Parathyroid adenoma (tissue), 2 donors: Measurements from ENCODE around the gene PSMC2.

ENCODE experiments used
- H2AFZ ChIP-seq: fragments of 300-600 bp; sonication (generic); one replicate; pipeline ENCODE4 v1.7.0; 2017; ENCODE audit warnings: antibody characterized with exemption, mild to moderate bottlenecking
- H3K27ac ChIP-seq: fragments of 300-600 bp; sonication (generic); one replicate; pipeline ENCODE4 v1.7.0; 2017
- H3K27me3 ChIP-seq: fragments of 300-600 bp; sonication (generic); one replicate; pipeline ENCODE4 v1.7.0; 2017; ENCODE audit warnings: low read length; ENCODE audit not compliant: control insufficient read depth, insufficient read depth
- H3K36me3 ChIP-seq: fragments of 300-600 bp; sonication (generic); one replicate; pipeline ENCODE4 v1.7.0; 2017; ENCODE audit warnings: low read length; ENCODE audit not compliant: control insufficient read depth, insufficient read depth
- H3K4me1 ChIP-seq: fragments of 300-600 bp; sonication (generic); one replicate; pipeline ENCODE4 v1.7.0; 2017; ENCODE audit warnings: control low read depth
- H3K4me2 ChIP-seq: fragments of 300-600 bp; sonication (generic); one replicate; pipeline ENCODE4 v1.7.0; 2017; ENCODE audit warnings: low read length
- H3K4me3 ChIP-seq: fragments of 300-600 bp; sonication (generic); one replicate; pipeline ENCODE4 v1.7.0; 2017; ENCODE audit warnings: low read depth, low read length
- H3K79me2 ChIP-seq: fragments of 300-600 bp; sonication (generic); one replicate; pipeline ENCODE4 v1.7.0; 2017; ENCODE audit warnings: control low read depth
- H3K9ac ChIP-seq: fragments of 300-600 bp; sonication (generic); one replicate; pipeline ENCODE4 v1.7.0; 2017; ENCODE audit warnings: mild to moderate bottlenecking
- H3K9me3 ChIP-seq: fragments of 300-600 bp; sonication (generic); one replicate; pipeline ENCODE4 v1.7.0; 2017; ENCODE audit warnings: low read length; ENCODE audit not compliant: control insufficient read depth
- TF ChIP-seq, protein P1 (sequence below): fragments of 300-600 bp; sonication (generic); IDR thresholded peaks from one replicate; pipeline ENCODE4 v1.7.0; 2017; ENCODE audit warnings: antibody characterized with exemption, mild to moderate bottlenecking
- donor health status: primary hyperparathyroidism.

PSMC2 gene

DNA sequence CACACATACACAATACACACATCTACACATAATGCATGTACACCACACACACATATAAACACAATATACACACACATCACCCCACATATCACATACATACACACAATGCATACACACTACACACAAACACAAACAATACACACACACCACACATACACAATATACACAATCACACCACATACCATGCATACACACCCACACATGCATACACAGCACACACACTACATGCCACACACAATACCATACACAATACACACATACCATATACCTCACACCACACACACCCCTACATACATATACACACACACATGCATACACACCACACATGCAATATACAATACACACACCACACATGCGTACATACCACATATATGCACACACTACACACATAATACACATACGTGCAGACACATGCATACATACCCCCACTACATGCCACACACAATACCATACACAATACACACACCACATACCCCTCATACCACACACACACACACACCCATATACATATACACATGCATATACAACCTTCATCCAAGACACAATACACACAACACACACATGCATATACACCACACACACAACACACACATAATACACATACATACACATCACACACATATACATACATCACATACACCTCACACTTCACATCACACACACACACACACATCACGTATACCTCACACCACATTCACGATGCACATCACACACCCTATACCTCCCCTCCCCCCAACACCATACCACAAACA lies 34.0 kb downstream of the PSMC2 start:
- H3K9ac ChIP-seq = no peak overlapping the region
- H3K4me1 ChIP-seq = no peaks in the 10 kb centered on the region
- no peak overlapping the region for H3K4me3 ChIP-seq
- no peak overlapping the region for H3K27ac ChIP-seq
- H3K27me3 ChIP-seq = no peaks in the 10 kb centered on the region
- no peak overlapping the region for H2AFZ ChIP-seq
- TF ChIP-seq, protein P1, sequence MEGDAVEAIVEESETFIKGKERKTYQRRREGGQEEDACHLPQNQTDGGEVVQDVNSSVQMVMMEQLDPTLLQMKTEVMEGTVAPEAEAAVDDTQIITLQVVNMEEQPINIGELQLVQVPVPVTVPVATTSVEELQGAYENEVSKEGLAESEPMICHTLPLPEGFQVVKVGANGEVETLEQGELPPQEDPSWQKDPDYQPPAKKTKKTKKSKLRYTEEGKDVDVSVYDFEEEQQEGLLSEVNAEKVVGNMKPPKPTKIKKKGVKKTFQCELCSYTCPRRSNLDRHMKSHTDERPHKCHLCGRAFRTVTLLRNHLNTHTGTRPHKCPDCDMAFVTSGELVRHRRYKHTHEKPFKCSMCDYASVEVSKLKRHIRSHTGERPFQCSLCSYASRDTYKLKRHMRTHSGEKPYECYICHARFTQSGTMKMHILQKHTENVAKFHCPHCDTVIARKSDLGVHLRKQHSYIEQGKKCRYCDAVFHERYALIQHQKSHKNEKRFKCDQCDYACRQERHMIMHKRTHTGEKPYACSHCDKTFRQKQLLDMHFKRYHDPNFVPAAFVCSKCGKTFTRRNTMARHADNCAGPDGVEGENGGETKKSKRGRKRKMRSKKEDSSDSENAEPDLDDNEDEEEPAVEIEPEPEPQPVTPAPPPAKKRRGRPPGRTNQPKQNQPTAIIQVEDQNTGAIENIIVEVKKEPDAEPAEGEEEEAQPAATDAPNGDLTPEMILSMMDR = no peak
- H3K36me3 ChIP-seq = no peaks in the 10 kb centered on the region
- H3K79me2 ChIP-seq = no peaks in the 10 kb centered on the region
- H3K4me2 ChIP-seq = no peak overlapping the region
- no peaks in the 10 kb centered on the region for H3K9me3 ChIP-seq

DNA sequence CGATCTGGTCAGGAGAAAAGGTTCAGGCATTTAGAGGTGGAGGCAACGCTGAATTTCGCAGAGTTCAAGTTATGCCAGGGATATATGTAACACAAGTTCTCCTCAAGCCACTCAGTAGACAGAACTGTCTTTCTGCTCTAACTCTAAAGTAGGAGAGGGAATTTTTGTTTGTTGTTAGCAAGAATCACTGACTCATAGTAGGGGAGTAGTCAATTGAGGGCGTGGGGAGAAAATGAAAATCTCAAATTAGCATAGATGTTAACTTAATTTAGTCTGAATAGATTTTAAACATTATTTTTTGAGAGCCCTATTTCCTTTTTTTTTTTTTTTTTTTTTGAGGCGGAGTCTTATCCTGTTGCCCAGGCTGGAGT lies 34.6 kb downstream of the PSMC2 start:
- Histone ChIP-seq H3K27ac (no peak overlapping the region), H3K79me2 (no peaks in the 10 kb centered on the region), H2AFZ (no peak overlapping the region), H3K9ac (no peak overlapping the region), H3K9me3 (no peaks in the 10 kb centered on the region), H3K4me2 (no peak overlapping the region), H3K27me3 (no peaks in the 10 kb centered on the region), H3K4me1 (no peaks in the 10 kb centered on the region), H3K36me3 (no peaks in the 10 kb centered on the region), H3K4me3 (no peak overlapping the region)
- TF ChIP-seq, protein P1 = no peak

DNA sequence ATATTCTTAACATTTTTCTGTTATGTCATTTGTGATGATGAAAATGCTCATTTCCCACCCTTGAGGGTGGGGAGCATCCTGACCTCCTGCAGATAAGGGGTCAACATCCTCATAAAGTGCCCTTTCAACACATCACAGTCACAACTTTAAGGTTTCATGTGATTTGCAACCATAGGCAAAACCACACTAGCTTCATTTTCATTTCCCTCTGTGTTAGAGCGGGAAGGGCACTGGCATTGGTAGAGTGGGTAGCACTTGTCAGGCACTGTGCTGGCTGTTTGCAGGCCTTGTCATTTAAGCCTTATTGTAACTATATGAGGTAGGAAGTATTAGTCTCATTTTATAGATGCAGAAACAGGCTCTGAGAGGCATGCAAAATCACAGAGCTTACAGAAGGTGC lies 39.8 kb downstream of the PSMC2 start:
- no peak overlapping the region for H2AFZ ChIP-seq
- H3K36me3 ChIP-seq = no peaks in the 10 kb centered on the region
- H3K27ac ChIP-seq = no peak overlapping the region
- H3K4me1 ChIP-seq = no peaks in the 10 kb centered on the region
- H3K4me3 ChIP-seq = no peak overlapping the region
- no peaks in the 10 kb centered on the region for H3K27me3 ChIP-seq
- TF ChIP-seq, protein P1 = no peak
- no peak overlapping the region for H3K4me2 ChIP-seq
- H3K79me2 ChIP-seq = no peaks in the 10 kb centered on the region
- no peaks in the 10 kb centered on the region for H3K9me3 ChIP-seq
- H3K9ac ChIP-seq = no peak overlapping the region

DNA sequence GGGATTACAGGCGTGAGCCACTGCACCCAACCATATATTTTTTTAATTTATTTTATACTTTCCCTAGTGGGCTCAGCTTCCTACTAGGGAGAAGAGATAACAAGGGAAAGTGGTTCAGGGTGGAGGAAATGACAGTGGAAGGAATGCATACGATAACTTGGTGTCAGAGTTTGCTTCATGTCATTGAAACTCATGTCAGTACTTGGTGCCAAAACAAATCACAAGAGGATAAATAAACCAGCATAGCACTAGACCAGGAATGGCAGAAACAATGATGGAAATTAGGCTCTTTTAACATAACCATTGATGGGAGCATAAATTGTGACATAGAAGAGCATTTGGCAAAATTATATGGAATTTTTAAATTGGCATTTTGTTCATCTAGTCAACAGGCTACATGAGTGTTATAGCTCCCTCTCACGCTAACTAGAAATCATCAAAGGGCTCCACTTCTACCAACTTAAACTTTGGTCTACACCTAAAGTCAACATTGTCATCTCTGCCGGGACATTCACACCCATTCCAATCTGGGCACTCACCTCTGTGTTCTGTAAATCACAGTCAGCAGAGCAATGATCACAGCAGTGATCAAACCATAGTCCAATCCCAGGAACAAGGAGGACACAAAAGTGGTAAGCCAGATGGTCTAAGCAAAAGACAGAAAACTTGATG lies 41.2 kb downstream of the PSMC2 start:
- H3K4me1 ChIP-seq = no peaks in the 10 kb centered on the region
- H3K9ac ChIP-seq = no peak overlapping the region
- H3K4me2 ChIP-seq = no peak overlapping the region
- H3K27me3 ChIP-seq = no peaks in the 10 kb centered on the region
- H3K4me3 ChIP-seq = no peak overlapping the region
- no peak overlapping the region for H3K27ac ChIP-seq
- no peak overlapping the region for H2AFZ ChIP-seq
- H3K9me3 ChIP-seq = no peaks in the 10 kb centered on the region
- no peaks in the 10 kb centered on the region for H3K36me3 ChIP-seq
- H3K79me2 ChIP-seq = no peaks in the 10 kb centered on the region
- TF ChIP-seq, protein P1 = no peak
